GM12892 (cell line): Measurements from ENCODE around the gene ISY1.

Experiments used
- POLR2A ChIP-seq: IDR thresholded peaks from 2 replicates; pipeline ENCODE4 v1.6.1; 2011; ENCODE audit warnings: low read depth, low read length, control low read depth
- POLR2AphosphoS5 ChIP-seq: IDR thresholded peaks from 2 replicates; pipeline ENCODE4 v1.6.1; 2011; ENCODE audit warnings: low read depth, low read length, control low read depth
- TAF1 ChIP-seq: IDR thresholded peaks from 2 replicates; pipeline ENCODE4 v1.6.1; 2011; ENCODE audit warnings: low read depth, mild to moderate bottlenecking, control low read depth, low read length, borderline replicate concordance

DNA sequence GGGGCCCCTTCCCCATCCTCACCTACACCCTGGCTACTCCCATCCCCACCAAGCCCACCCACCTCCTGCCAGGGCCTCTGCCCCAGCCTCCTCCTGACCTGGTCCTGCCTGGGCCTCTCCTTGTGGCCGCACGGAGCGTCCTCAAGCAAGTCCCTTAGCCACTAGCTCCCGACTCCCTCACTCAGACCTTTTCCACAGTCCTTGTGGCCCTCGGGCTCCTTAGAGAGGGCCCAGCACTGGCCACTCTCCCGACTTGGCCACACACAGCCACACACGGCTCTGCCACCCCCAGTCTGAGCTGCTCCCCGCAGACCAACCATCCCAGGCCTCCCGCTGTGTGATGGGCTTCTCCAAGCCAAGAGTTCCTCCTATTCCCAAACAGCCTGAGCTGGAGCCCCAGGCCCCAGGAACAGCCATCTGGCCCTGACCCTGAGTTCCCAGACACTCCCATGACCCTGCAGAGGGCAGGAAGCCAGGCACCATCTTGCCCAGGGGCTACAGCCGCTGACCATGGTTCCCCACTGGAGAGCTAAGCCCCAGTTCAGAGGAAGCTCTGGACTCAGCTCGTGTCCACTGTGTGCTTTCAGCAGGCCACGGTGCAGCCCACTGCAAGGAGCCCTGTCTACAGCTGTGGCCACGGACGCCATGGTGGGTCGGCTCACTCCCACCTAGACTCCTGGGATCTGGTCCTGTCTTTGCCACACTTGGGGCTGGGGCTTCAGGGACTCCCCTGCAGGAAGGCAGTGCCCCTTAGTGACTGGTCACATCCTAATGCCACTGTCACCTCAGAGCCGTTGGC is 32.3 kb downstream of the ISY1 start:
- TF ChIP-seq TAF1 (no peak), POLR2A (no peak; the same call in 1 of the 2 replicates), POLR2AphosphoS5 (no peak)
